ENCODE data around the gene AZIN2. TPM values are rescaled to one million over a fixed set of nuclear protein-coding genes. Genes with fewer than 3 reads are reported as not detected.

AZIN2 gene
- total and polyA plus RNA-seq, 2 of the 13 experiments (the other 11 are each of a cell fraction or from before 2014, with no cell fraction given), result 1.7 to 3.5 TPM

- TF ChIP-seq ATF2 (CRISPR knock-in tag; IDR thresholded peaks at IDR 0.05) (peak; percentile 70; the same call in 1 of the 2 replicates), CHD2 (IDR thresholded peaks at IDR 0.05; ENCODE audit: low read depth, low read length) (no peak), CENPT (CRISPR knock-in tag; IDR thresholded peaks at IDR 0.05; ENCODE audit: low read depth) (no peak), ZNF766 (CRISPR knock-in tag; IDR thresholded peaks at IDR 0.05; ENCODE audit: borderline replicate concordance) (peak; percentile 81; the same call in 1 of the 2 replicates), ZNF607 (CRISPR knock-in tag; IDR thresholded peaks at IDR 0.05; ENCODE audit: borderline replicate concordance) (peak; percentile 92; the same call in 1 of the 2 replicates), RELA (CRISPR knock-in tag; IDR thresholded peaks at IDR 0.05) (no peak), ZNF563 (CRISPR knock-in tag; IDR thresholded peaks at IDR 0.05) (peak; percentile 78; the same call in 1 of the 2 replicates), FOXA1 (IDR thresholded peaks at IDR 0.05) (no peak), FOXA1 (CRISPR knock-in tag; IDR thresholded peaks at IDR 0.05) (peak; percentile 42; the same call in 1 of the 2 replicates), NFYB (CRISPR knock-in tag; IDR thresholded peaks at IDR 0.05) (peak; percentile 82), NFAT5 (CRISPR knock-in tag; IDR thresholded peaks at IDR 0.05) (no peak), KLF16 (CRISPR knock-in tag; IDR thresholded peaks at IDR 0.05) (peak; percentile 27 to 73; a peak in 1 of 4 replicates), DMTF1 (CRISPR knock-in tag; IDR thresholded peaks at IDR 0.05) (no peak), SP4 (CRISPR knock-in tag; IDR thresholded peaks at IDR 0.05) (peak; percentile 68; the same call in 1 of the 2 replicates), KMT2A (CRISPR knock-in tag; IDR thresholded peaks at IDR 0.05) (peak; percentile 76; the same call in 1 of the 2 replicates), ZFYVE20 (CRISPR knock-in tag; IDR thresholded peaks at IDR 0.05; ENCODE audit: borderline replicate concordance, low read depth) (no peak)
- TF ChIP-seq, protein P1, sequence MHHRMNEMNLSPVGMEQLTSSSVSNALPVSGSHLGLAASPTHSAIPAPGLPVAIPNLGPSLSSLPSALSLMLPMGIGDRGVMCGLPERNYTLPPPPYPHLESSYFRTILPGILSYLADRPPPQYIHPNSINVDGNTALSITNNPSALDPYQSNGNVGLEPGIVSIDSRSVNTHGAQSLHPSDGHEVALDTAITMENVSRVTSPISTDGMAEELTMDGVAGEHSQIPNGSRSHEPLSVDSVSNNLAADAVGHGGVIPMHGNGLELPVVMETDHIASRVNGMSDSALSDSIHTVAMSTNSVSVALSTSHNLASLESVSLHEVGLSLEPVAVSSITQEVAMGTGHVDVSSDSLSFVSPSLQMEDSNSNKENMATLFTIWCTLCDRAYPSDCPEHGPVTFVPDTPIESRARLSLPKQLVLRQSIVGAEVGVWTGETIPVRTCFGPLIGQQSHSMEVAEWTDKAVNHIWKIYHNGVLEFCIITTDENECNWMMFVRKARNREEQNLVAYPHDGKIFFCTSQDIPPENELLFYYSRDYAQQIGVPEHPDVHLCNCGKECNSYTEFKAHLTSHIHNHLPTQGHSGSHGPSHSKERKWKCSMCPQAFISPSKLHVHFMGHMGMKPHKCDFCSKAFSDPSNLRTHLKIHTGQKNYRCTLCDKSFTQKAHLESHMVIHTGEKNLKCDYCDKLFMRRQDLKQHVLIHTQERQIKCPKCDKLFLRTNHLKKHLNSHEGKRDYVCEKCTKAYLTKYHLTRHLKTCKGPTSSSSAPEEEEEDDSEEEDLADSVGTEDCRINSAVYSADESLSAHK (CRISPR knock-in tag; IDR thresholded peaks at IDR 0.05; ENCODE audit: borderline replicate concordance), result 0 out of 2 replicates have a peak, but pooled peaks have one; percentile 52
These were observed 46.3 kb downstream of the AZIN2 start (continued) for GRCh38 chr1:33127001-33127823.

Data from HepG2 (cell line).